IMR-90 (cell line): ENCODE measurements around the gene GSTK1. TPM values are rescaled to one million over a fixed set of nuclear protein-coding genes. Genes with fewer than 3 reads are reported as not detected.

Source experiments
- ATAC-seq: fragments of 200-7000 bp; cut with Tn5 transposase; 2 replicates; pipeline ENCODE4 v1.9.1; 2020; ENCODE audit warnings: low read depth, mild to moderate bottlenecking, moderate library complexity
- BruUV-seq: library from RNA; stranded (reverse); fragments of 400-500 nt; replicated peaks from 2 replicates; lab custom pipeline; 2021; lab: Mats Ljungman, UMichigan
- CTCF ChIA-PET: fragments of 300-600 bp; formaldehyde crosslinking; extraction: SDS; loops from one replicate; lab custom pipeline; 2021; ENCODE audit warnings: antibody characterized with exemption; lab: Yijun Ruan, JAX
- POLR2A ChIA-PET: fragments of 300-600 bp; sonication (Branson Sonifier 250); formaldehyde crosslinking; loops from one replicate; lab custom pipeline; 2022; ENCODE audit warnings: antibody characterized with exemption; ENCODE audit not compliant: unreplicated experiment; lab: Charles Lee
- DNase-seq: peaks from one replicate; pipeline ENCODE4 v3.0.0; 2013
- H2AFZ ChIP-seq: replicated peaks from 2 replicates; pipeline ENCODE3; 2013; ENCODE audit warnings: low read length, mild to moderate bottlenecking; ENCODE audit not compliant: poor library complexity
- H2AK5ac ChIP-seq: 2 replicates; pipeline ENCODE4 v1.6.1; 2013; ENCODE audit warnings: low read depth, low read length, inconsistent platforms
- H2AK9ac ChIP-seq: replicated peaks from 2 replicates; pipeline ENCODE3; 2013; ENCODE audit warnings: mild to moderate bottlenecking, low read depth, low read length, moderate library complexity; ENCODE audit not compliant: poor library complexity
- H2BK120ac ChIP-seq: 2 replicates; pipeline ENCODE4 v1.6.1; 2013; ENCODE audit warnings: low read depth, low read length, inconsistent platforms
- H2BK15ac ChIP-seq: 3 replicates; pipeline ENCODE4 v1.6.1; 2013; ENCODE audit warnings: low read depth, low read length, inconsistent platforms
- H2BK20ac ChIP-seq: 2 replicates; pipeline ENCODE4 v1.6.1; 2013; ENCODE audit warnings: low read depth, mild to moderate bottlenecking, inconsistent platforms, low read length, moderate library complexity
- H2BK5ac ChIP-seq: 2 replicates; pipeline ENCODE4 v1.6.1; 2013; ENCODE audit warnings: mild to moderate bottlenecking, low read depth, low read length, inconsistent platforms; ENCODE audit not compliant: poor library complexity, severe bottlenecking
- H3K14ac ChIP-seq: replicated peaks from 2 replicates; pipeline ENCODE4 v1.6.1; 2013; ENCODE audit warnings: low read depth, low read length, inconsistent platforms
- H3K18ac ChIP-seq: 2 replicates; pipeline ENCODE4 v1.6.1; 2013; ENCODE audit warnings: low read depth, low read length, control low read depth
- H3K23ac ChIP-seq: 2 replicates; pipeline ENCODE4 v1.6.1; 2013; ENCODE audit warnings: low read depth, low read length, inconsistent platforms
- H3K27ac ChIP-seq: 2 replicates; pipeline ENCODE4 v1.5.1; 2013; ENCODE audit warnings: mild to moderate bottlenecking, control low read depth, low read length; ENCODE audit not compliant: insufficient read depth
- H3K27me3 ChIP-seq: 2 replicates; pipeline ENCODE4 v1.6.1; 2013; ENCODE audit warnings: low read length; ENCODE audit not compliant: control insufficient read depth, insufficient read depth
- H3K36me3 ChIP-seq: 2 replicates; pipeline ENCODE4 v1.6.1; 2013; ENCODE audit warnings: low read length, mixed read lengths; ENCODE audit not compliant: control insufficient read depth, insufficient read depth
- H3K4ac ChIP-seq: 2 replicates; pipeline ENCODE4 v1.6.1; 2013; ENCODE audit warnings: low read depth, low read length, inconsistent platforms
- H3K4me1 ChIP-seq: 2 replicates; pipeline ENCODE4 v1.6.1; 2013; ENCODE audit warnings: low read length, mixed read lengths; ENCODE audit not compliant: control insufficient read depth, insufficient read depth
- H3K4me2 ChIP-seq: 2 replicates; pipeline ENCODE4 v1.6.1; 2013; ENCODE audit warnings: low read depth, mild to moderate bottlenecking, control low read depth, low read length, moderate library complexity
- H3K4me3 ChIP-seq: 2 replicates; pipeline ENCODE4 v1.5.1; 2013; ENCODE audit warnings: low read depth, mild to moderate bottlenecking, control low read depth, low read length, moderate library complexity; ENCODE audit not compliant: insufficient read depth
- H3K56ac ChIP-seq: 2 replicates; pipeline ENCODE4 v1.6.1; 2013; ENCODE audit warnings: low read length, inconsistent platforms; ENCODE audit not compliant: insufficient read depth; ENCODE audit errors: extremely low read depth
- H3K79me1 ChIP-seq, 2 experiments: 2 replicates each; pipeline ENCODE4 v1.6.1; 2013; ENCODE audit warnings: low read length in 2 of 2, inconsistent platforms in 1 of 2, low read depth in 1 of 2
- H3K9ac ChIP-seq: 2 replicates; pipeline ENCODE4 v1.6.1; 2013; ENCODE audit warnings: low read depth, low read length, control low read depth
- H3K9me1 ChIP-seq: 2 replicates; pipeline ENCODE4 v1.6.1; 2013; ENCODE audit warnings: low read length, inconsistent platforms; ENCODE audit not compliant: insufficient read depth
- H3K9me3 ChIP-seq: 2 replicates; pipeline ENCODE4 v1.6.1; 2013; ENCODE audit warnings: low read length; ENCODE audit not compliant: control insufficient read depth, insufficient read depth
- H4K20me1 ChIP-seq: 2 replicates; pipeline ENCODE4 v1.6.1; 2013; ENCODE audit warnings: low read length, inconsistent platforms; ENCODE audit not compliant: insufficient read depth
- H4K5ac ChIP-seq: 2 replicates; pipeline ENCODE4 v1.6.1; 2013; ENCODE audit warnings: mild to moderate bottlenecking, low read depth, low read length, control low read depth
- H4K8ac ChIP-seq, 2 experiments: 2 replicates each; pipeline ENCODE4 v1.6.1; 2013; ENCODE audit warnings: low read depth in 2 of 2, low read length in 2 of 2, control low read depth in 1 of 2, inconsistent platforms in 1 of 2
- H4K91ac ChIP-seq: 2 replicates; pipeline ENCODE4 v1.6.1; 2013; ENCODE audit warnings: low read depth, low read length, inconsistent platforms; ENCODE audit not compliant: insufficient read depth
- MAZ ChIP-seq: IDR thresholded peaks from 2 replicates; pipeline ENCODE4 v1.6.1; 2012; ENCODE audit warnings: low read depth, mild to moderate bottlenecking, low read length, improper control_type of control experiment, moderate library complexity, borderline replicate concordance
- RAD21 ChIP-seq: IDR thresholded peaks from 2 replicates; pipeline ENCODE4 v1.6.1; 2012; ENCODE audit warnings: low read length, improper control_type of control experiment
- WGBS, 2 experiments: methylation state at CpG; one replicate each; pipeline versions ENCODE4 v1.1.5 to v1.1.7; 2013; ENCODE audit warnings: missing lambda C conversion rate in 2 of 2; ENCODE audit not compliant: insufficient read length in 1 of 2; ENCODE audit errors: extremely low coverage in 2 of 2; 5-methylcytosine and 5-hydroxymethylcytosine counted together
- dilution Hi-C: fragments of 300-500 bp; cut with HindIII; formaldehyde crosslinking; loops from one replicate; pipeline ENCODE4 v1.14.3; 2018; ENCODE audit warnings: low sequenced_read_pairs; ENCODE audit not compliant: unreplicated experiment
- in situ Hi-C: fragments of 300-500 bp; cut with MboI; formaldehyde crosslinking; loops from 3 replicates; pipeline ENCODE4 v1.14.3; 2019; ENCODE audit warnings: low sequenced_read_pairs, inconsistent platforms, mixed read lengths
- intact Hi-C: fragments of 100-400 bp; cut with micrococcal nuclease; formaldehyde crosslinking; loops from 2 replicates; pipeline ENCODE4 v1.10.0; 2022
- polyA plus RNA-seq, 3 experiments: library from polyadenylated mRNA; depleted of rRNA; stranded (reverse); fragments of >200 nt; gene quantifications; 2 replicates each; pipeline ENCODE4 v1.2.3, GENCODE V29; 2012; ENCODE audit warnings: low replicate concordance in 1 of 3
- total RNA-seq: library from RNA; depleted of rRNA; stranded (reverse); fragments of >200 nt; gene quantifications from 2 replicates; pipeline ENCODE4 v1.2.3, GENCODE V29; 2012

Gene GSTK1
- total and polyA plus RNA-seq, 2 of the 4 experiments (the other 2 are of a cell fraction): 64.9 to 111 TPM

DNA sequence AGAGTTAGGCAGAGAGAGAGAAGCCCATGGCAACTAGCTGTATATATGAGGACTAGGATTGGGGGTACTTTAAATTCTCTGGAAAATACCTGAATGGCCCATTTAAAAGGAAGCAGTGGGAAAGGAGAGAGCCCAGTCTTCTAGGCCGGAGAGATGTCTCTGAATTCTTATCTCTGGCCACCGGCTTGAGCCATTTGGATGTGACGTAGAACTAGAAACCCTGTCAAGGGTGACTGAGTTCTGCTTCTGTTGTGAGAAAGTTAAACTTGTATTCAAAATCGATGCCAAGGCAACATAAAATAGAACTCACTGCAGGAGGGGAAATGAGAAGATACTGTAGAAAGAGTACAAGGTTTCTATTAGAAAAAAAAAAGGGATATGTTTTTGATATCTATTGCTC is 6.3 kb upstream of the GSTK1 start:
- Histone ChIP-seq H3K36me3 (no peaks in the 10 kb centered on the region), H4K8ac (no peak overlapping the region), H2BK15ac (no peak overlapping the region), H3K18ac (no peak overlapping the region), H3K4me1 (no peaks in the 10 kb centered on the region; the same call in 1 of the 2 replicates), H3K79me1 (no peaks in the 10 kb centered on the region), H3K4me3 (no peak overlapping the region), H4K91ac (no peak overlapping the region), H3K4ac (no peak overlapping the region), H3K27me3 (no peaks in the 10 kb centered on the region; the same call in 1 of the 2 replicates), H3K9me3 (no peaks in the 10 kb centered on the region), H2BK120ac (no peak overlapping the region), H2AK5ac (no peak overlapping the region), H4K5ac (no peak overlapping the region), H3K9ac (no peak overlapping the region), H3K27ac (no peak overlapping the region), H3K9me1 (no peaks in the 10 kb centered on the region), H3K56ac (no peak overlapping the region), H3K14ac (no peak overlapping the region), H4K20me1 (no peaks in the 10 kb centered on the region), H2BK5ac (no peak overlapping the region), H2AFZ (no peak overlapping the region), H3K4me2 (no peak overlapping the region), H3K23ac (no peak overlapping the region), H2BK20ac (no peak overlapping the region), H2AK9ac (no peak overlapping the region)
- no CpG with 5 or more reads among the region's 4 CpGs for WGBS, 2 experiments
- BruUV-seq: no TSS peak
- in situ Hi-C loops: no loop called here
- dilution Hi-C loops: no loop called here
- TF ChIP-seq RAD21 (no peak), MAZ (no peak)
- intact Hi-C loops: loop anchor here (5.0 kb wide), 1 partner anchor 155 kb away; no protein-coding TSS in a partner anchor
- no peak for DNase-seq
- ChIA-PET POLR2A (no interaction called here), CTCF (interaction anchor here (0.7 to 2.5 kb wide), 2 partner anchors 16 to 92 kb away, joined by 4 to 6 read pairs; no protein-coding TSS in a partner anchor)
- no peak for ATAC-seq
